ENCODE data around the gene SLC49A3.
"Not testable (repeated sequence)": the region's sequence is repeated elsewhere in the genome, so short reads cannot be mapped to it uniquely, and the experiment has no call there.

SLC49A3 gene

GRCh38 chr4:650951-651883 is 37.7 kb downstream of the SLC49A3 start:
- no peak for DNase-seq

- DNase-seq = no peak
Measured at GRCh38 chr4:650461-650860, 38.5 kb downstream of the SLC49A3 start.

DNA sequence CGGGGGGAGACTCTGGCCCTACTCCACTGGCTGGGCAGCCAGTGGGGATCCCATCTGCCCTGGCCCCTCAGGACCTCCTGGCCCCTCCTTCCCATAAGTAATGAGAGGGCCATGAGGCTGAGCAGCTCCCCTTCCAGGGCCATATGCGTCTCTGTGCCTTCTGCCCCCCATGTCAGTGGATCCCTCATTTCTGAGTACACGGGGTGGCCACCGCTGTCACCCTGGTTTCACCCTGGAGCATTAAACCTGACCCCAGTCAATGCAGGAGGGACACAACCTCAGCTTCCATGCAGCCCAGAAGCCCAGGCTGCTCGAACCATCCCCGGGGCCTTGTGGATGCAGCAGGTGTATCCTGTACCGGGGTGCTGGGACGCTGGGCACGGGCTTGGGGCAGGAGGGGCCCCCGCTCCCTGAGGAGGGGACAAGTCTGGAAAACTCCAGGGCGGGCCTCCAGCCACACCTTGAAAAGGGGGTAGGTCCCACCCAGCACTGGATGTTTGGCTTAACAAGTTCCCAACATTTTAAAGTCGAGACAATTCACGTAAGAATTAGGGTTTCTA is 39.1 kb downstream of the SLC49A3 start:
- DNase-seq = no peak

- DNase-seq = no peak
Measured at GRCh38 chr4:649293-649625, 39.7 kb downstream of the SLC49A3 start.

DNA sequence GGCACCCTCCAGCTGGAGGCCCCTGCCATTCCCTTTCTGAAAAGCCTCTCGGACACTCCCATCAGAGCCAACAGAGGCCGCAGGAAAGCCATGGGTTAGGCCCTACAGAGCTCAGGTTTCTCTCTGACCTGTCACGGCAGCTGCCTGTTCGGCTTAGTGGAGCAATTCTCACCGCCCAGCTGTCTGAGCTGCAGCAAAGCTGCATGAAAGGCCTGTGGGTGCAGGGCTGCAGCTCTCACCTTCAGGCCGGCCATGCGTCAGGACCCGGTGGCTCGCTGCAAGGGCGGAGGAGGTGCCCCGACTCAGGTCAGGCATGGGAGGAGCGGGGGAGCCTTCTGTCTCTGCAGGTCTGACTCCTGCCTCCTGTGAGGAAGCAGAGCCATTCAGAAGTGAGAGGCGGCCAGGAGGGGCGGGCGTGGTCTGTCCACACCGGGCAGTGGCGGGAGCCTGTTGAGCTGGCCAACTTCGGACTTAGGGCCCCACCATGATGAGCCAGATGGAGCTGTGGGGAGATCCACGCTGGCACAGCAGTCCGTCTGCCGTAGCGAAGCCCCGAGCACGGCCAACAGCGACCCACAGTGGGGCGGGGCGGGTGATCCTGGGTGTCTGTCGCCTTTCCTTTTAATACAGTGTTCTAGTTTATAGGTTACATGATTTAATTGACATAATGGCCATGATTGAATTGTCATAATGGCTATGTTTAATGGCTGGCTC is 40.2 kb downstream of the SLC49A3 start:
- no peak for DNase-seq

- no peak for DNase-seq
Measured at GRCh38 chr4:647481-647880, 41.5 kb downstream of the SLC49A3 start.

- no peak for DNase-seq
Measured at GRCh38 chr4:646460-646859, 42.5 kb downstream of the SLC49A3 start.

DNA sequence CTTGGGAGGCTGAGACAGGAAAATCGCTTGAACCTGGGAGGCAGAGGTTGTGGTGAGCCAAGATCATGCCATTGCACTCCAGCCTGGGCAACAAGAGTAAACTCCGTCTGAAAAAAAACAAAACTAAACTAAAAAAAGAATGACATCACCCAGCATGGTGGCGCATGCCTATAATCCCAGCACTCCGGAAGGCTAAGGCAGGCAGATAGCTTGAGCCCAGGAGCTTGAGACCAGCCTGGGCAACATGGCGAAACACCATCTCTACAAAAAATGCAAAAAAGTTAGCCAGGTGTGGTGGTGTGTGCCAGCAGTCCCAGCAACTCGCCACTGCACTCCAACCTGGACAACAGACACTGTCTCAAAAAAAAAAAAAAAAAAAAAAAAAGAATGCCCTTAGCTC is 46.6 kb downstream of the SLC49A3 start:
- DNase-seq = not testable (repeated sequence)

- DNase-seq = no peak
Measured at GRCh38 chr4:637536-638280, 51.2 kb downstream of the SLC49A3 start.

GRCh38 chr4:636628-637159 is 52.3 kb downstream of the SLC49A3 start:
- DNase-seq = no peak

GRCh38 chr4:635851-636627 is 52.9 kb downstream of the SLC49A3 start:
- DNase-seq = no peak

- DNase-seq = not testable (repeated sequence)
Measured at GRCh38 chr4:635066-635835, 53.7 kb downstream of the SLC49A3 start.

GRCh38 chr4:634599-634985 is 54.4 kb downstream of the SLC49A3 start:
- DNase-seq = no peak

- DNase-seq = no peak
Measured at GRCh38 chr4:633976-634598, 54.9 kb downstream of the SLC49A3 start.

- no peak for DNase-seq
Measured at GRCh38 chr4:633406-633805, 55.5 kb downstream of the SLC49A3 start.

DNA sequence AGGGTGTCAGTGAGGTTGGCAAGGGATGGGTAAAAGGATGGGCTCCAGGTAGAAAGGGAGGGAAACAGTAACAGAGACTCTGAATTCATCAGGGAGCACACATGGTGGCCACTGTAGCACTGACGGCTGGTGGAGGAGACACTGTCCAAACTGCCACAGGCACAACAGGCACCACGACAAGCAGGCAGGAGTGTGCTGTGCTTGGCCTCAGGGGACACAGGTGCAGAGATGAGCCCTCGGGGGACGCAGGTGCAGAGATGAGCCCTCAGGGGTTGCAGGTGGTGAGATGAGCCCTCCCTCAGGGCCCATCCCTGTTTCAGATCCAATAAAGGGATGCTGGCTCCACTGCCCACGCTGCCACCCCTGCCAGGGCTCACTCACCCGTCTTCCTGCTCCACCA is 56.0 kb downstream of the SLC49A3 start:
- DNase-seq = no peak

DNA sequence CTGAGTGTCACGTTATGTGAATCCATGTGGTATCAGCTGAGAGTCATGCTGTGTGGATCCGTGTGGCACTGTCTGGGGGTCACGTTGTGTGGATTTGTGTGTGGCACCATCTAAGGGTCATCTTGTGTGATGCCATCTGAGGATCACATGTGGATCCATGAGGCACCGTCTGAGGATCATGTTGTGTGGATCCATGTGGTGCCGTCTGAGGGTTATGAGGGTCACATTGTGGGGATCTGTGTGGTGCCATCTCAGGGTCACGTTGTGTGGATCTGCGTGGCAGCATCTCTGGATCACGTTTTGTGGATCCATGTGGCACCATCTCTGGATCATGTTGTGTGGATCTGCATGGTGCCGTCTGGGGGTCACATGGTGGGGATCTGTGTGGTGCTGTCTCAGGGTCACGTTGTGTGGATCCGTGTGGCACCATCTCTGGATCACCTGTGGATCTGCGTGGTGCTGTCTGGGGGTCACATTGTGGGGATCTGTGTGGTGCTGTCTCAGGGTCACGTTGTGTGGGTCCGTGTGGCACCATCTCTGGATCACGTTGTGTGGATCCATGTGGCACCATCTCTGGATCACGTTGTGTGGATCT is 56.7 kb downstream of the SLC49A3 start:
- no peak for DNase-seq
